Activated T-cell treated with anti-CD3 and anti-CD28 coated beads for 48 hours (primary cell): Measurements from ENCODE around the gene KLC1.
"Not testable (repeated sequence)": the region's sequence is repeated elsewhere in the genome, so short reads cannot be mapped to it uniquely, and the experiment has no call there.

Experiments
- DNase-seq: peaks from one replicate; pipeline ENCODE4 v3.0.0-alpha.2; 2020; ENCODE audit warnings: low read depth

KLC1 gene

DNA sequence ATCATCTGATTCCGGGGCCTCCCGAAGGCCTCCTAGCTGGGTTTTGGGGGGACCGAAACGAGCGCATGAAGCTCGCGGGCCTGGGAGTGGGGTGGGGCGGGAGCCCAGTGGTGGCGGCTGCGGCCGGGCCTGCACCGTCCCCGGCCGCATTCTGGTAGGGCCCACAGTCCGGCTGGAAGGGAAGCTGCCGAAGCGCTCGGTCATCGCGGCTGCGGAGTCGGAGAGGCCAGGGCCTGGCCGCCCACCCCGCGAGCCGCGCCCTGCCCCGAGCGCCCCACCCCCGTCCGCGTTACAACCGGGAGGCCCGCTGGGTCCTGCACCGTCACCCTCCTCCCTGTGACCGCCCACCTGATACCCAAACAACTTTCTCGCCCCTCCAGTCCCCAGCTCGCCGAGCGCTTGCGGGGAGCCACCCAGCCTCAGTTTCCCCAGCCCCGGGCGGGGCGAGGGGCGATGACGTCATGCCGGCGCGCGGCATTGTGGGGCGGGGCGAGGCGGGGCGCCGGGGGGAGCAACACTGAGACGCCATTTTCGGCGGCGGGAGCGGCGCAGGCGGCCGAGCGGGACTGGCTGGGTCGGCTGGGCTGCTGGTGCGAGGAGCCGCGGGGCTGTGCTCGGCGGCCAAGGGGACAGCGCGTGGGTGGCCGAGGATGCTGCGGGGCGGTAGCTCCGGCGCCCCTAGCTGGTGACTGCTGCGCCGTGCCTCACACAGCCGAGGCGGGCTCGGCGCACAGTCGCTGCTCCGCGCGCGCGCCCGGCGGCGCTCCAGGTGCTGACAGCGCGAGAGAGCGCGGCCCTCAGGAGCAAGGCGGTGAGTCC lies at the start of gene KLC1:
Gene KLC1, plus strand, starts transcription at position 528 of the 819 bp plus-strand sequence. CDS start 25,354 bp downstream, outside the sequence.
- peak; percentile 83 for DNase-seq

DNA sequence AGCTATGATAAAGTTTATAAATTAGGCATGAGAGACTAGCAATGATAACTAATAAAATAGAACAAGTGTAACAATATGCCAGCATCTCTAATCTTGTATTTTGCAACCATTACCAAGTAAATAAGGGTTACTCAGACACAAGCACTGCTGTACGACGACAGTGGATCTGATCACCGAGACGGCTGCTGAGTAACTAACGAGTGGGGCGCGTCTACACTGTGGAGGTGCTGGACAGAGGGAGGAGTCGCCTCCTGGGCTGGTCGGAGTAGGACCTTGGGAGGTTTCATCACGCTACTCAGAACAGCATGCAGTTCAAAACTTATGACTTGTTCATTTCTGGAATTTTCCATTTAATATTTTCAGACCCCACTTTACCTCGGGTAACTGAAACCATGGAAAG lies 47.8 kb upstream of the KLC1 start:
- no peak for DNase-seq

DNA sequence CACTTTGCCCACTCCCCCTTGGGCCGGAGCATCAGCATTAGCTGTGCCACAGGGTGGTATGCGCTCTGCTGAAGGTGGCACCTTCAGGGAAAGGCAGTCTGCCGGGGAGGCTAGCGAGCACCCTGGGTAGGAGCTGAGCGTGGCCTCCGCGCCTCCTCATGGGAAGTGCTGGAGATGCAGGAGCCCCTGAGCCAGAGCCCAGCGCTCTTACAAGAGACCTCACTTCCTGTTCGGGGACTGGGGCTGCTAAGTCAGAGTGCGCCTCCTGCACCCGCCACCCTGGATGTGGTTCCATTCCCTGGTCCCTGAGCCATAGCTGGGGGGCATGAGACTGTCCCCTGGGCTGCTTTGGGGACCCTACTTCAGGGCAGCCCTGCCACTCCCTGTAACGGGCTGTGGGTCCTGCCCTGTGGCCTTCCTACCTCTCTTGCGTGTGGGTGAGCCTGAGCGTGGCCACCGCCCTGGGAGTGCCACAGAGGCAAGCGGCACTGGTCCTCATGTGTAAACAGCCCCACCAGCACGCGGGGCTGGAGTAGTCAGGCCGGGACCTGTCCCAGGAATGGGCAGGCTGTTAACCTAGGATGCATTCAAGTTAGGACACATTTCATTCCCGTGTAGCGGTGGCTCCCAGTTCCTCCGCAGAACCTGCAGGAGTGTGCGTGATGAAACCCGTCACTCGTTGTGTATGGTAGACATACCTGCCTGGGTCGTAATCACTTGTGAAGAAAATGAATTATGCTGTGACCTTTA lies 46.9 kb upstream of the KLC1 start:
- DNase-seq = no peak

DNA sequence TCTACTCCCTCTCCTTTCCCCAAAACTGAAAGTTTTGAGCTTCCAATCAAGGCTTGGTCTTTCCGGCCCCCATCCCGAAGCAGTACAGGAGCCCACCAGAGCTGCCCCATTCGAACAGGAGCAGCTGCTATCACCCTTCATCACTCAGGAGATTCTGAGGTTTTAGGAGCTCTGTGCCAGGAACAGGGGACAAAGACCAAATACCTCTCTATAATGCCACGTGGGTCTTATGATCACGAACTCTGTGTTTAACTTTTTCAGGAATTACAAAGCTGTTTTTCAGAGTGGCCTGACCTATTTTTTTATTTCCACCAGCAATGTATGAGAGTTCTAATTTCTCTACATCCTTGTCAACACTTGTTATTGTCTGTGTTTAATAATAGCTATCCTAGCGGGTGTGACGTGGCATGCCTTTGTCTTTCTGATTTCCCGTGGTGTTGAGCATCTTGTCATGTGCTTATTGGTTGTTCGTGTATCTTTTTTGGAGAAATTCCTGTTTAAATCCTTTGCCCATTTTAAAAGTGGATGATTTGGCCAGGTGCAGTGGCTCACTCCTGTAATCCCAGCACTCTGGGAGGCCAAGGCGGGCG lies 44.6 kb upstream of the KLC1 start:
- DNase-seq = no peak

DNA sequence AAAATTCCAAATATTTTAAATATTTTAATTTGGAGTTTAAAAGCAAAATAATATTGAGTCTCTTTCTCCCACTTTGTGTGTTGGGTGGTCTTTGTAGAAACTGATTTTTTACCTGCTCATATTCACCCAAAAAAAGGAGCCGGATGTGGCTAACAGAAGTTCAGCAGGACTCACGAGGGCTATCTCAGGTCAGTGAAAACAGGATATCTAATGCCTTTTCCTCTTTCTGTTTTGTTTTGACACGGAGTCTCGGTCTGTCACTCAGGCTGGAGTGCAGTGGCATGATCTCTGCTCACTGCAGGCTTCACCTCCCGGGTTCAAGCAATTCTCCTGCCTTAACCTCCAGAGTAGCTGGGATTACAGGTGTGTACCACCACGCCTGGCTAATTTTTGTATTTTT lies 35.4 kb upstream of the KLC1 start:
- DNase-seq = no peak

DNA sequence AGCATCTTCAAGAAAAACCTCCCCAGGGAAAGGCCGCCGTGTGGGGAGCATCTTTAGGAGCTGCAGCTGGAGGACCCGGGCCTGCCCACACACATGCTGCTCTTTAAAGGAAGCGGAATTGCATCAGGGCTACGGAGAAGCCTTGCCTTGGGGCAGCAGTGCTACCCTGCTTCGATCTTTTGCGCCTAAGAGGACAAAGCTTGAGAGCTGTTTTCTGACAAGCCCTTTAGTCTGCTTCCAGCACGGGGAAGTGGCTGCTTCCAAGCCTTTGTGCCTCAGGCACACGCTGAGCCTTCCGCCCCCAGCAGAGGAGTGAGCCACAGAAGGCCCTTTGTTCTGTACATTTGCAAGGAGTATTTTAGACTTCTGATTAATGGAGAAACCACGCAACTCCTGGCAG lies 34.7 kb upstream of the KLC1 start:
- no peak for DNase-seq

DNA sequence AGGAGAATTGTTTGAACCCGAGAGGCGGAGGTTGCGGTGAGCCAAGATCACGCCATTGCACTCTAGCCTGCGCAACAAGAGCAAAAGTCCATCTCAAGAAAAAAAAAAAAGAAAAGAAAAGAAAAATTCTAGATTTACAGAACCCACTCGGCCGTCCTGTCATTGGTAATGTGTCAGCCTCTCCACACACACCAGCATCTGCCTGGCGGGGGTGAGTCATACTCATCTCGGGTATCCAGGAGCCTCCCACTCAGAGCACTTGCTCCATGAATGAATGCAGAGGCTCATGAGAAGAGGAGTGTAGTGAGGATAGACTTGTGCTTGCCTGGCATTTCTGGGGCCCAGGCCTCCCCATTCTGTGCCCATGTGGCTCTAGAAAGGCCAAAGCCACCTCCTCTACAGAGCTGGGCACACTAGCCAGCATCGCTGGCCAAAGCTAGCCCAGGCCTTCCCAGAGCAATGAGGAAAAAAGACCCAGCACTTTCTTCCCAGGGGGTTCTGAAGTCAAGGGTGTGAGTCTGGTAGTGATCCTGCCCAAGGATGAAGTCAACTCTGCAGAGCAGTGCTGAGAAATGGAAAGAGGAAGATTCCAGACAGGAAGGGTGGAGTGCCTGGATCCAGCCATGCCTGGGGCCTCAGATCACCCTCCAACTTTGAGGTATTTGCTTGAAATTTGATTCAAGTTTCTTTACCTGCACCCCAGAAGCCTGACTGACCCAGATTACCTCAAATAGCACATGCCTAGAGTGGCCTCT lies 31.2 kb upstream of the KLC1 start:
- DNase-seq = peak; percentile 17

DNA sequence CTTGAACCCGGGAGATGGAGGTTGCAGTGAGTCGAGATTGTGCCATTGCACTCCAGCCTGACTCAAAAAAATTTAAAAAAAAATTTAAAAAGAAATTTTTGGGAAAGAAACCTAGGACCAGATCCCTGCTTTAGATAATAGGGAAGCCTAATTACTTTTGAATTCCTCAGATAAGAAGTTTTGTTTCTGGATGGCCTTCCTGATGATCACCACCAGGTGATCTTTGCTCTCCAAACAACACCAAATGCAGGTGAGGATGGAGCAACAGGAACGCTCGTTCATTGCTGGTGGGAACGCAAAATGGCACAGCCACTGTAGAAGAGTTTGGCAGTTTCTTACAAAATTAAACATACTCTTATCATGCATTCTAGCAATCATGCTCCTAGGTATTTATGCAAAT lies 28.5 kb upstream of the KLC1 start:
- DNase-seq = no peak

DNA sequence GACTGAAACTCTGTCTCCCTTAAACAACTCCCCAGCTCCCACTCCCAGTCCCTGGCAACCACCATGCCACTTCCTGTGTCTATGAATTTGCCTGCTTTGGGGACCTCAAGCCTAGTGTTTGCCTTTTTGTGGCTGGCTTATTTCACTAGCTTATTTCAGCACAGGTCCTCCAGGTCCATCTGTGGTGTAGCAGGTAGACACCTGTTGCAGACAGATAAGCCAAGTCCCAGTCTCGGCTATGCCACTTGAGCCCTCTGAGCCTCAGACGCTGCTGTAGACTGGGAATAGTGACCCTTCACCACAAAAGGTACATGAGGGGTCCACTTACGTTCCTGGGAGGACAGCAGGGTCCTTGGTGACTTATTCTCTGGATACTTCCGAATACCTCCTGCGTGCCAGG lies 24.4 kb upstream of the KLC1 start:
- no peak for DNase-seq

DNA sequence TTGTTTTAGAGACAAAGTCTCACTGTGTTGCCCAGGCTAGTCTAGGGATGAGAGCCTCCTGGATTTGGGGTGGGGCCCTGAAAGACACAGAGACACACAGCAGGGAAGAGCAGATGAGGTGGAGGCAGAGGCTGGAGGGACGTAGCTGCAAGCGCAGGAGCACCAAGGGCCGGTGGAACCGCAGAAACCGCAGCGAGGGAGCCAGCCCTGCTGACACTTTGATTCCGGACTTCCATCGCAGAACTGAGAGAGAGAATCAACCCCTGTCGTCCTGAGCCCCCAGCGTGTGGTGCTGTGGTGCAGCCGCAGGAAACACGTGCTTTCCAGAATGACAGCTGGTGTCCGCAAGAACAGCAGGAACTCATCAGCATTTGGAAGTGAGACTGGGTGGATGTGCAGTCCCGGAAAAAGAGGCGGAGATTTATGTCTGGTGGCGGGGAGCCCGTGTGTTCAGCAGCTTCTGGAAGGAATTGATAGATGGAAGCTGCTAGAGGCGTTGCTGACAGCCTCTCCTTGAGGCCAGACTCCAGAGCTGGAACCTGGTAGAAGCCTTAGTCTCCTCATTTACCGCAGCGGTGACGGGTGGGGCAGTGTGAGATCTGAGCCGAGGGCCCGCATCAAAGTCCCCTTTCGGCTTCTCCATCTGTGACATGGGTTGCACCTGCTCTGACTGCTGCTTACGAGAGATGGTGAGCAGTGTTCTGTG lies 21.9 kb upstream of the KLC1 start:
- peak; percentile 47 for DNase-seq

DNA sequence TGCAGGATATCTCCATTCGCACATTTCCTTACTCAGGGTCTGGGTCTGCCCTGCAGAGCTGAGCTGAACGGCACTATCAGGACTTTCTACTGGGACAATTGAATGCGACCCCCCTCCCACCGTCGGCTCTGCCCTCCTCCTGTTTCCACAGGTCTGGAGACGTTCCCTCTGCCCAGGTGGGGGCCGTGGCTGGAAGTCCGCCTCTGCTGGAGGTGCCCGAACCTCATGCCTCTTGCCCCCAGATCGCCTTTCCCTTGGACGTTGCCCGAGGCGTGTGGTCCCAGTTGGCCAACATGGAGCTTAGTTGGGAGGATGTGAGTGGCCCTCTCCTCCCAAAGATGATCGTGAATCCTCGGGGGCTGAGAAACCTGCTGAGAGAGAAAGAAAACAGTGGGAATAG lies 21.2 kb upstream of the KLC1 start:
- no peak for DNase-seq

DNA sequence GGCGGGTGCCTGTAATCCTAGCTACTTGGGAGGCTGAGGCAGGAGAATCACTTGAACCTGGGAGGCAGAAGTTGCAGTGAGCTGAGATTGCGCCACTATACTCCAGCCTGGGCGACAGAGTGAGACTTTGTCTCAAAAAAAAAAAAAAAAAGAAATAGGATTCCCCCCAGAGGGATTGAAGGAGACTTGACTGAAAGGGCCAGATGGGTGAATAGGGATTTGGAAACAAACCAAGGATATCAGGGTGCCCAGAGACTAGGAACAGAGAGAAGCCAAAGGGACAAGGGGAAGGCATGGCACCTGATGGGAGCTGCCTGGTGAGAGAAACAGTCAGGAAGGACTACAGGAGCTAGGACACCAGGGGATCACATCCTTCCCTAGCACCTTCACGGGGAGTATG lies 19.9 kb upstream of the KLC1 start:
- DNase-seq = not testable (repeated sequence)

DNA sequence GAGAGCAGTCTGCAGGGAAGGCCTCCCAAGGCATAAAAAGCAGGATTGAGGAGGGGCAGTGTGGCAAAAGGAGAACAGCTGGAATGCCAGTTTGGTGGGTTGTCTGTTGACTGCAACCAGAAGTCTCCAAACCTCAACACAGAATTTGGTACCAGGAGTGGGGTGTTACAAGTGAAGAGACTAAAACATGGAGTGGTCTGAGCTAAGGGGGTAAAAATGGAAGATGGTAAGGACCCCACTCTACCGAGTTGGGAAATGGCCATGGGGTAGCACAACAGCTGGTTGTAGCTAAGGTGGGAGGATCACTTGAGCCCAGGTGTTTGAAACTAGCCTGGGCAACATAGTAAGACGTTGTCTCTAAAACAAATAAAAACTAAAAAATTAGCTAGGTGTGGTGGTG lies 17.8 kb upstream of the KLC1 start:
- no peak for DNase-seq

DNA sequence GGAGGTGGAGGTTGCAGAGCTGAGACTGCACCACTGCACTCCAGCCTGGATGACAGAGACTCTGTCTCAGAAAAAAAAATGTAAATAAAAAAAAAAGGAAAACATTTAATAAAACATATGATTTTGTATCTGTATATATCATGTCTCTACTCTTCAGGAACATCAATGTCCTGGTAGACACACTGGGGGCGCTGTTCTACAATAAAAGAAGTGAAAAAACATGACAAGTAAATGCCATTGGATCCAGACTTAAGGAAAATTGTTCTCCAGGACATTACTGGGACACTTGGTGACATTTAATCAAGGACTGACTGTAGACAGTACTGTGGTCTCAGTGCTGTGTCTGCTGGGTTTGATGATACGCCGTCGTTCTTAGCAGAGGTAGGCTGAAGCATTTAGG lies 15.5 kb upstream of the KLC1 start:
- DNase-seq = no peak

DNA sequence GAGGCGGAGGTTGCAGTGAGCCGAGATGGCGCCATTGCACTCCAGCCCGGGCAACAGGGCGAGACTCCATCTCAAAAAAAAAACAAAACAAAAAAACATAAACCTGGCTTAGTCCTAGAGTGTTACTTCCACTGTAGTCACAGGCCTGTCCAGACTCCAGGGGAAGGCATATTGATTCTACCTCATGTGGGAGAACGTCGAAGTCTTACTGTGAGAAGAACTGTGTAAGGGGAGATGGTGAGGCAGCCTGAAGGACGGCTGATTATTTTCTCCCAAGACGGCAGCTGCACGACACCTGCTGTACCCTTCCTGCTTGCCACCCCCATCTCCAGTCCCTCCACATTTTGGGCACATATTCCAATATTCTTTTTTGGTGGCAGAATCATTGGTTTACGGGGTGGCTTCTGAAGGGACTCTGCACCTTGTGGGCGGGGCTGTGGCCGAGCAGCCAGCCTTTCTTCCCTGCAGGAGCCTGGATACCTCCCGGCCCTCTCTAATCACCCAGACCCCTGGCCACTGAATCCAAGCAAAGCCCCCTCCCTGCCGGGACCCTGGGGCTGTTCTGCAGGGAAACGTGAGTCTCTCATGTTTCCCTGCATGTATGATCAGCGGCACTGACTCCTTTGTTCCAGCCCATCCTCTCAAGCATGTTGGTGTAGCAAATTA lies 12.2 kb upstream of the KLC1 start:
- no peak for DNase-seq

DNA sequence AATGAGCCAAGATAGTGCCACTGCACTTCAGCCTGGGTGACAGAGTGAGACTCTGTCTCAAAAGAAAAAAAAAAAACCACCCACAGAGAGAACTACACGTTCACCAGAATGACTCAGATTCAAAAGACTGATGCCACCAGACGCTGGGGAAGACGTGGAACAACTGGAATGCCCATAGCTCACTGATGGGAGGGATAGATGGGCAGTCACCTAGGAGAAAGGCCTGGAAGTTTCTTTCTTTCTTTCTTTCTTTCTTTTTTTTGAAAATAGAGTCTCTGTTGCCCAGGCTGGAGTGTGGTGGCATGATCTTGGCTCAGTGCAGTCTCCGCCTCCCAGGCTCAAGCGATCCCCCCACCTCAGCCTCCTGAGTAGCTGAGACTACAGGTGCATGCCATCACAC lies 10.0 kb upstream of the KLC1 start:
- DNase-seq = no peak

DNA sequence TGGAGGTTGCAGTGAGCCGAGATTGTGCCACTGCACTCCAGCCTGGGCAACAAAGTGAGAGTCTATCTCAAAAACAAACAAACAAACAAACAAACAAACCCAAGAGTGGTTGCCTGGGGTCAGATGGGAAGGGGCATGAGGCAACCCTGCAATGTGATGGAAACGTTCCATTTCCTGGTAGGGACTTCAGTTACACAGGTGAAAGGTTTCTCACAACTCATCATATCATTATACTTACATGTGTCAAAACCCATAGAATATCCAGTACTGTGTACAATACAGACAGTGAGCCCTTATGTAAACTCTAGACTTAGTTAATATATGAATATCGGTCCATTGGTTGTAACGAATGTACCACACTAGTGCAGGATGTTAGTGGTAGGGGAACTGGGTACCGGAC lies 7.2 kb upstream of the KLC1 start:
- DNase-seq = no peak

DNA sequence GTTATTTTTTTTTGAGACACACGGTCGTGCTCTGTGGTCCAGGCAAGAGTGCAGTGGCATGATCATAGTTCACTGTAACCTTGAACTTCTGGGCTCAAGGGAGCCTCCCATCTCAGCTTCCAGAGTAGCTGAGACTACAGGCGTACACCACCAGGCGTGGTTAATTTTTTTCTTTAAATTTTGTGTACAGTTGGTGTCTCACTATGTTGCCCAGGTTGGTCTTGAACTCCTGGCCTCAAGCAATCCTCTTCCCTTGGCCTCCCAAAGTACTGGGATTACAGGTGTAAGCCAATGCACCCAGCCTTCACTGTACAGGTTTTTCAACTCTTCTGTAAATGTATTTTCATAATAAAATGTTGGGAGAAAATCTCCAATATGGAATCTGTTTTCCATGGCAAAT lies 5.7 kb upstream of the KLC1 start:
- DNase-seq = no peak

DNA sequence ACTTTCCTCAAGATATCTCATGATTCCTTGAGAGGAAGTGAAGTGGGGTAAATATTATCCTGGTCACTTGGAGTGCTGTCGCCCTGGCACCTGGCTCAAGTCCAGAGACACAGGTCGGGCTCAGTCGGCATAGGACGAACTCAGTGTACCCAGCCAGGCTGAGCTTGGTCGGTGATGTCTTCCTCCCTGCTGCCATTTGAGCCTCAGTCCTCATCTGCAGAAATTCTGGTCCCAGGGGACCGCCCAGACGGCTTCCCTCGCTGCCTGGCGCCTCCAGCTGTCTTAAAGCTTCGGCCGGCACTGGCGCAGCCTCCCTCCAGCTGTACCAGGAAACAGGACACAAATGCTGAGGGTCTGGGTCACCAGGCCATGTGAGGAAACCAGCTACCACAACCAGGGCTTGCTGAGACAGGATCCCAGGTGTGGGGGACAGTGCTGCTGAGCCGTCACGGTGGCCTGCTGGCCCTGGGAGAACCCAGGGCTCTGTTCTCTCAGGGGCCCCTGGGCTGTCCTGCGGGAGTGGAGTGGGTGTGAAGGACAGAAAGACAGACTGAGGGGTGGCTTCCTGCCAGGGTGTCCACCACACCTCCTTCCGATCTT lies 5.0 kb upstream of the KLC1 start:
- no peak for DNase-seq

DNA sequence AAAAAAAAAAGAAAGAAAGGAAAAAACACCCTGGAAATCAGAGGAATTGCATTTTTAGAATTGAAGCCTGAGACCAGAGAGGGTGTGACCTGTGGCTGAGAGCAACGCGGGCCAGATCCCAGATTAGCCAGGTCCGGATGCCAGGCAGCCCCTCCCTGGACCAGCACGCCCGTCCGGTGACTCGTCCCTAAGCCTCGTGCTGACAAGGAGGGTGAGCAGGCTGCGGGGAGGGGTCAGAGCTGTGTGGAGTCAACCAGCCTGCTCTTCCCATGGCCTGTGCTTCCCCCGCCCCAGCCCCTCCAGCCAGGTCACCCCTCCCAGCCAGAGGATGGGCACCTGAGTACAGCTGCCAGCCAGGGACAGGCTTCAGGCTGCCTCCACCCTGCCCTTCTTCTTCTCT lies 4.2 kb upstream of the KLC1 start:
- DNase-seq = no peak
